C4-2B (cell line): ENCODE measurements around the gene MSH2.

ENCODE experiments used
- H3K27ac ChIP-seq: fragments of 450-650 bp; 2 replicates; pipeline ENCODE4 v1.5.1; 2017
- CTCF ChIP-seq: fragments of 450-650 bp; conservative IDR thresholded peaks from 2 replicates; pipeline ENCODE4 v1.5.1; 2017; ENCODE audit warnings: mild to moderate bottlenecking
- ZFX ChIP-seq: fragments of 450-650 bp; IDR thresholded peaks from 2 replicates; pipeline ENCODE4 v1.6.1; 2017

Gene MSH2

GRCh38 chr2:47459021-47459420 lies 56.1 kb downstream of the MSH2 start:
- TF ChIP-seq ZFX (no peak), CTCF (no peak)
- H3K27ac ChIP-seq: no peak overlapping the region

GRCh38 chr2:47460766-47461165 lies 57.8 kb downstream of the MSH2 start:
- no peak overlapping the region for H3K27ac ChIP-seq

GRCh38 chr2:47471429-47472116 lies 68.6 kb downstream of the MSH2 start:
- TF ChIP-seq CTCF (no peak), ZFX (no peak)
- no peak overlapping the region for H3K27ac ChIP-seq

More at GRCh38 chr2:47460766-47461165, 57.8 kb downstream of the MSH2 start:
- no peak for TF ChIP-seq CTCF
- TF ChIP-seq ZFX: no peak

GRCh38 chr2:47479863-47480262 lies 76.9 kb downstream of the MSH2 start:
- H3K27ac ChIP-seq: no peak overlapping the region
- TF ChIP-seq ZFX: no peak
- TF ChIP-seq CTCF: no peak

- no peak overlapping the region for H3K27ac ChIP-seq
Observed at GRCh38 chr2:47483191-47483590, 80.2 kb downstream of the MSH2 start.

GRCh38 chr2:47484396-47484795 lies 81.4 kb downstream of the MSH2 start:
- TF ChIP-seq ZFX (no peak), CTCF (no peak)
- H3K27ac ChIP-seq: no peak overlapping the region

More at GRCh38 chr2:47483191-47483590, 80.2 kb downstream of the MSH2 start:
- TF ChIP-seq ZFX: no peak
- TF ChIP-seq CTCF: no peak

GRCh38 chr2:47485177-47485576 lies 82.2 kb downstream of the MSH2 start:
- H3K27ac ChIP-seq: no peak overlapping the region

GRCh38 chr2:47485751-47486300 lies 82.9 kb downstream of the MSH2 start:
- H3K27ac ChIP-seq: no peak overlapping the region

More at GRCh38 chr2:47485177-47485576, 82.2 kb downstream of the MSH2 start:
- no peak for TF ChIP-seq ZFX

More at GRCh38 chr2:47485751-47486300, 82.9 kb downstream of the MSH2 start:
- no peak for TF ChIP-seq ZFX
- TF ChIP-seq CTCF: no peak
